Transverse colon (tissue), 3 donors: ENCODE measurements around the gene EMC10.

Experiments used
- CTCF ChIP-seq, 5 experiments: fragments of 200-600 bp in 3 of 5; fragments of 450-650 bp in 2 of 5; sonication (generic) in 3 of 5; IDR thresholded peaks; 1 replicate in 2 of 5; 2 replicates in 3 of 5; pipeline ENCODE4 v1.5.1; 2016 to 2017; ENCODE audit warnings: antibody characterized with exemption in 5 of 5, inconsistent platforms in 3 of 5, mild to moderate bottlenecking in 2 of 5, moderate library complexity in 1 of 5
- EP300 ChIP-seq: sonication (generic); formaldehyde crosslinking; IDR thresholded peaks from one replicate; pipeline ENCODE4 v1.6.1; 2017; ENCODE audit warnings: antibody characterized with exemption, low read depth
- POLR2A ChIP-seq: fragments of 450-650 bp; IDR thresholded peaks from one replicate; pipeline ENCODE4 v1.6.1; 2016; ENCODE audit warnings: antibody characterized with exemption, mild to moderate bottlenecking, moderate library complexity

GRCh38 chr19:50481351-50482149 is 5.2 kb downstream of the EMC10 start:
- TF ChIP-seq CTCF (IDR thresholded peaks at IDR 0.05): no peak
- TF ChIP-seq EP300: no peak
- TF ChIP-seq POLR2A: no peak
